ENCODE results near the gene TEX2. TPM values are rescaled to one million over a fixed set of nuclear protein-coding genes. Genes with fewer than 3 reads are reported as not detected.

The TEX2 gene
- total and polyA plus RNA-seq, 9 of the 15 experiments (the other 6 are each of a cell fraction or from before 2014, with no cell fraction given): 4.1 to 27.6 (median 19.3) TPM

GRCh38 chr17:64131606-64132270 is 131.3 kb downstream of the TEX2 start (continued):
- TF ChIP-seq PRPF4 (IDR thresholded peaks at IDR 0.05; ENCODE audit: insufficient read depth, low read depth, low read length, poor library complexity, severe bottlenecking): no peak

GRCh38 chr17:64130559-64131001 is 132.5 kb downstream of the TEX2 start:
- Histone ChIP-seq H3K4me3 (peak overlapping the region; percentile 23; the same call in 1 of the 2 replicates), H3K36me3 (ENCODE audit: control insufficient read depth, insufficient read depth, low read length) (no peaks in the 10 kb centered on the region), H3K9me1 (ENCODE audit: control insufficient read depth, insufficient read depth, low read length) (peaks cover 3% of the 10 kb centered on the region), H2AFZ (ENCODE audit: low read depth, low read length) (peak overlapping the region; percentile 94), H3K4me2 (ENCODE audit: insufficient read depth, low read length) (peak overlapping the region; percentile 65), H3K4me1 (replicated peaks in 1 of 2; ENCODE audit: control insufficient read depth in 2 of 2, insufficient read depth in 2 of 2, low read length in 2 of 2) (peaks cover 16 to 19% of the 10 kb centered on the region in 2 experiments; a peak in 4 of 5 replicates), H3K9ac (ENCODE audit: insufficient read depth in 1 of 2, low read depth in 2 of 2, low read length in 2 of 2) (peak overlapping the region in 1 of 2 experiments; percentile 80; a peak in 2 of 4 replicates), H4K20me1 (replicated peaks; ENCODE audit: control insufficient read depth, insufficient read depth, low read length) (no peaks in the 10 kb centered on the region), H3K9me3 (replicated peaks; ENCODE audit: control insufficient read depth, insufficient read depth, low read depth, low read length) (no peaks in the 10 kb centered on the region), H3K79me2 (ENCODE audit: control insufficient read depth, insufficient read depth, low read length) (peaks cover 37% of the 10 kb centered on the region), H3K27ac (ENCODE audit: extremely low read depth, low read depth, low read length) (no peak overlapping the region), H3K27me3 (ENCODE audit: control insufficient read depth in 2 of 2, insufficient read depth in 2 of 2, low read length in 2 of 2) (no peaks in the 10 kb centered on the region)
- FAIRE-seq (no peak), DNase-seq (ENCODE audit: extremely low read depth in 1 of 4, low spot score in 3 of 4) (no peak), ATAC-seq (no peak)
- POLR2A ChIA-PET: interaction anchor here (0.7 to 3.9 kb wide), 4 partner anchors 16 to 102 kb away, joined by 4 to 35 read pairs (median 6); no protein-coding TSS in a partner anchor
- intact Hi-C loops (cut with micrococcal nuclease) (loop anchor here (1.0 to 5.0 kb wide), 3 partner anchors 48 to 213 kb away; partner anchors contain the start of gene GH1), in situ Hi-C loops (cut with MboI) (loop anchor here (5.0 to 10.0 kb wide), 3 partner anchors 68 to 218 kb away; partner anchors contain the start of gene CSHL1)
- TF ChIP-seq ZNF354B (CRISPR knock-in tag; IDR thresholded peaks at IDR 0.05) (no peak), CSDE1 (IDR thresholded peaks at IDR 0.05) (no peak), ERF (CRISPR knock-in tag; IDR thresholded peaks at IDR 0.05) (0 out of 2 replicates have a peak, but pooled peaks have one; percentile 15), SRSF3 (IDR thresholded peaks at IDR 0.05; ENCODE audit: insufficient read depth, low read length) (no peak), MBD1 (CRISPR knock-in tag; IDR thresholded peaks at IDR 0.05) (0 out of 2 replicates have a peak, but pooled peaks have one; percentile 44), MTA2 (IDR thresholded peaks at IDR 0.05; ENCODE audit: low read depth) (no peak), MCM2 (IDR thresholded peaks at IDR 0.05; ENCODE audit: low read depth) (no peak), L3MBTL2 (IDR thresholded peaks at IDR 0.05) (peak; percentile 19)
- CTCF ChIA-PET (ENCODE audit: low intra/inter-chr PET ratio): no interaction called here
- TSS peak; percentile 58 for BruUV-seq (replicated peaks)
- WGBS (ENCODE audit: insufficient coverage, low coverage, missing lambda C conversion rate): 50% methylated on average over 13 of the region's 24 CpGs
